Pericardium fibroblast (primary cell): ENCODE measurements around the gene ZNF730. TPM values are rescaled to one million over a fixed set of nuclear protein-coding genes. Genes with fewer than 3 reads are reported as not detected.

Experiments
- total RNA-seq: library from RNA; depleted of rRNA; stranded (reverse); fragments of >200 nt; gene quantifications from 2 replicates; pipeline ENCODE4 v1.2.3, GENCODE V29; 2015

The ZNF730 gene
- total RNA-seq: 1.5 TPM in 1 of 2 replicates, not detected in the other

GRCh38 chr19:23116802-23117571 lies at the start of gene ZNF730:
TSS of gene ZNF730 (plus strand) at chr19:23117025. CDS start at chr19:23117174, 149 bp downstream.

Other genes with a start within 250 kb of the ZNF730 start
- 0.09 TPM in 1 of 2 replicates, not detected in the other for gene ZNF728, start 113.8 kb upstream of the ZNF730 start, total RNA-seq
- gene ZNF724, start 133.4 kb downstream of the ZNF730 start, total RNA-seq: 0.34 and 2.0 TPM in 2 replicates